GM12864 (cell line): ENCODE results near the gene EIF2B2.
A peak's percentile ranks its signal among the peaks of the same experiment; 100 is the strongest.

Source experiments
- DNase-seq: peaks from one replicate; pipeline ENCODE4 v3.0.0-alpha.2; 2011; ENCODE audit warnings: low read depth
- H3K4me3 ChIP-seq: 2 replicates; pipeline ENCODE4 v1.5.1; 2011; ENCODE audit warnings: mild to moderate bottlenecking, low read depth, low read length, control low read depth
- TF ChIP-seq, protein P1 (sequence below): IDR thresholded peaks from 2 replicates; pipeline ENCODE4 v1.5.1; 2011; ENCODE audit warnings: low read depth, mild to moderate bottlenecking, moderate library complexity, low read length, control low read depth, inconsistent platforms; ENCODE audit errors: missing control alignments

Gene EIF2B2

DNA sequence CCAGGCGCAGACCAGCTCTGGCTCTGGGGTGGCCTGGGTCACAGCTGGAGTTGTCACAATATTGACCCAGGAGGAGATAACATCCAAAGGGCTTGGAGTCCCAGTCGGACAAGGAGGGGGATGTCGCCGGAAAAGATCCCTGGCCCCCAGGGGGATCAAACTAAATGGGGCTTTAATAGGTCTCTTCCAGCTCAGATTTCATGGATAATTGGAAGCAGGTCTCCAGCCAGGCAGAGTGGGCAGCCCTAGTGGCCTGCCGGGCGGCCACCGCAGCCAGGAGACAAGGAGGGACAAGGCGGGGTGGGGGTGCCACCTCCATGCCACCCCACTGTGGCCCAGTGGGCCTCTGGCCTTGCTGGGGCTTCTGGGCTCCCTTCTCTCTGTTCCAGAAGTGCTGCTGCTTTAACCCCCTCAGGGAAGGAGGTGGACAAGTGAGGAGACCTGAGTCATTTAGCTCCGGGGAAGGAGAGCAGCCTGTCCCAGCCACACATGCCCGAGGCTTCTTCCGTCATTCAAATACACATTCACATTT, 24.2 kb upstream of the EIF2B2 start:
- no peak for DNase-seq
- H3K4me3 ChIP-seq = no peak overlapping the region
- TF ChIP-seq, protein P1, sequence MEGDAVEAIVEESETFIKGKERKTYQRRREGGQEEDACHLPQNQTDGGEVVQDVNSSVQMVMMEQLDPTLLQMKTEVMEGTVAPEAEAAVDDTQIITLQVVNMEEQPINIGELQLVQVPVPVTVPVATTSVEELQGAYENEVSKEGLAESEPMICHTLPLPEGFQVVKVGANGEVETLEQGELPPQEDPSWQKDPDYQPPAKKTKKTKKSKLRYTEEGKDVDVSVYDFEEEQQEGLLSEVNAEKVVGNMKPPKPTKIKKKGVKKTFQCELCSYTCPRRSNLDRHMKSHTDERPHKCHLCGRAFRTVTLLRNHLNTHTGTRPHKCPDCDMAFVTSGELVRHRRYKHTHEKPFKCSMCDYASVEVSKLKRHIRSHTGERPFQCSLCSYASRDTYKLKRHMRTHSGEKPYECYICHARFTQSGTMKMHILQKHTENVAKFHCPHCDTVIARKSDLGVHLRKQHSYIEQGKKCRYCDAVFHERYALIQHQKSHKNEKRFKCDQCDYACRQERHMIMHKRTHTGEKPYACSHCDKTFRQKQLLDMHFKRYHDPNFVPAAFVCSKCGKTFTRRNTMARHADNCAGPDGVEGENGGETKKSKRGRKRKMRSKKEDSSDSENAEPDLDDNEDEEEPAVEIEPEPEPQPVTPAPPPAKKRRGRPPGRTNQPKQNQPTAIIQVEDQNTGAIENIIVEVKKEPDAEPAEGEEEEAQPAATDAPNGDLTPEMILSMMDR = no peak

DNA sequence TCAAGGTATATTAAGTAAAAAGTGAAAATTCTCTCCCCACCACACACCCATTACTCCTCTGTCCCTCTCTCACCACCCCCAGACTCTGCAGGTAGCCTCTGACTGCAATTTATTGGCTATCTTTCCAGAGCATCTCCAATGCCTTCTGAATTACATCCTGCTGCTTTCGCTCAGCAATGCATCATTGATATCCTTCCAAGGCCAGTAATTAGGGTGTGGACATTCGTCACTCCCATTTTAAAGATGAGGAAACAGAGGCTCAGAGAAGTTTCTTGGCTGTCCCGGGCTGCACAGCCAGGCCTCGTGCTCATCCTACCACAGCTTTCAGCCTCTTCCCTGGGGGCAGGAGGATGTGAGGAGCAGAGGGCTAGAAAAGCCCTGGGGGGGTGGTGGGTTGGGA, 23.7 kb upstream of the EIF2B2 start:
- TF ChIP-seq, protein P1 = no peak
- no peak overlapping the region for H3K4me3 ChIP-seq
- DNase-seq = no peak

DNA sequence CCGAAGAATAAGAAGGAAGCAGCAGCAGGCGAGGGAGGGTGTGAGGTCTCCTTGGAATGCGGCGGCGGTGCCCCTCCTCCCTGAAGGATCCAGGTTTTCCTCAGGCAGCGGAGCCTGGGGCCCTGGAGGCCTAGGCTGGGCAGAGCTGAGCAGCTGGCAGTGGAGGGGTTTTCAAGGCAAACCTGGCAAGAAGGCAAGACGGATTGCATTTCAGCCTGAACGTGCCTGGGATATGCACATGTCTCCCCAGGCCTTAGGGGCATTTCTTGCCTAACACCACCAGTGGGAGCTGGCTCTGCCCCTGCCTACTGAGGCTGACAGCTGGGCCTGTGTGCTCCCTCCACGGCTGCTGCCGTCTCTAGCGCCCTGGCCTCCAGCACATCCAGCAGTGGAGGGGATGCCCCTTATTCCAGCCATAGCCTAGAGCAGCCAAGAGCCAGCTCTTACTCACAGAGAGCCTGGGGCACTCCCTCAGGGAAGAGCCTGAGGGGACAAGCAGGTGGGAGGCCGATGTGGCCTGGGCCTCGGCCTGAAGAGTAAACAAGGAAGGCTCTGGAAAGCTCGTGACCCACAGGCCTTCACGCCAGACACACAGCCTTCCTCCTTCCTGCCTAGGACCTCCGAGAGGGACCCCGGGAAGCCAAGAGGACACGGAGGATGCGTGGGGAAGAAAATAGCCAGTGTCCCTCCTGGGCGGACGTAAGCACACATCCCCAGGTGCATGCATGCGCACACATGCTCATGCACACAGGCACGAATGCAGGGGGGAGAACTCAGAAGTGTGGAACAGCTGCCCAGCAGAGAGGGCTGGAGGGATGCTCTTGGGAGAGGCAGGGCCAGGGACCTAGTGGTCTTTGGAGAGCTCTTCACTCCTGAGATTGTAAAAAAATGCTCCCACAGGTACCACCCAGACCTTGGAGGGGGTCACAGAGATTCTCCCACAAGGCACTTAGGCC, 23.0 kb upstream of the EIF2B2 start:
- DNase-seq = no peak
- TF ChIP-seq, protein P1 = peak; percentile 4
- H3K4me3 ChIP-seq = no peak overlapping the region

DNA sequence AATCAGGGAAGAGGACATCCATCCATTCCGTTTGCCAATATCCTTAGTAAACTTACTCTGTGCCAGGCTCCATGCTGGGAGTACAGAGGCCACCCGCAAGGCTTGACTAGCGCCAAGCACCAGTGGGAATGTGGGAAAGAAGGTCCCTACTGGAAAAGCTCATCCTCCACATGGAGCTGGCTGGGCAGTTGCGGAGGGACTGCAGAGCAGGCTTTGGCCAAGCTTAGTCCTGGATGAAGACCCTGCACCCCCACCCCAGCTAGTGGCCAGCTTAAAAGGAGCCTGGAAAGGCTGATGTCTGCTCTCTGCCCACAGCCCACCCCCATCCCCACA, 22.4 kb upstream of the EIF2B2 start:
- no peak overlapping the region for H3K4me3 ChIP-seq
- TF ChIP-seq, protein P1 = no peak
- DNase-seq = no peak

DNA sequence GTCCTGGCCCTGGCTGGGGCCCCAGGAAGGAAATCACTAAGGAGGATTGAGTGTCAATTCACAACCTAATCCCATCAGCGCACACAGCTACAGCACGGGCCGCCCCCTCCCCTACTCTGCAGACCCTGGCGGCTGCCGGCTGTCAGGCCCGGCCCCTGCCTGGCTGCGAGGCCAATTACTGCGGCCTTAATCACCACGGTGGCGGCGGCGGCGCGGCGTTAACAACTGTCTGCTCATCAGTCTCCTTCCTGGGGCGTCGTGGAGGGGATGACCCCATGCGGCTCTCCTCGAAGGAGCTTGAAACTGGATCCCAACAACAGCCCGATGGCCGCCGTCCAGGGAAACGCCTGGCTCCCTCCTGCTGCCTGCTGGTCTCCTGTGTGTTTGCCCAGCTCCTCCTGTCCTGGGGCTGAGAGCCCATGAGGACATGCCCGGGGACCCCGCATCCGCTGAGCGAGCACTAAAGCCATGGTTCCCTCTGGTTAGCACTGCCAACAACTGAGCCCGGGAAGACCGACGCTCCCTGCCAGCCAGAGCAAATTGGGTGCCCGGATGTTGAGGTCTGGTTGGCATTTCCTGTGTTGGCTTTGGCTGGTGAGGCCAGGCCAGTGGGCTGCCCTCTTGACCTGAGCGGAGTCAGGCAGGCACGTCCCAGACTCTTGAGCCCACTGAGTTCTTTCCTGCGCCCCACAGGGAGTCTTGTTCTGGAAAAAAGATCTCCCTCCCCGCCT, 21.8 kb upstream of the EIF2B2 start:
- H3K4me3 ChIP-seq = no peak overlapping the region
- no peak for DNase-seq

DNA sequence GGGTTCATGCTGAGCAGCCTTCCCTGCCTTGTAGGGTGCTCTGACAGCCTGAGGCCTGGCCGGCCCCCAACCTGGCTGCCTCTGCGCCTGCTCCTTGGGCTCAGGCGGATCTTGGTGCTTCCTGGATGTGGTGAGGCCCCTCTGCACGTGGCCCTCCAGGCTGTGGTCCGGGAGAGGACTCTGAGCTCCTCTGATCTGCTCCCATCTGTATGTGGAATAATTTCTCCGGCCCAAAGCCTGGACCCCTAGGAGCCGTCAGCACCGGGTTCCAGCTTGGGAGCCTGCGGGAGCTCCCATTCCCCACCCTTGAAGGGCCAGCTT, 21.3 kb upstream of the EIF2B2 start:
- no peak overlapping the region for H3K4me3 ChIP-seq
- TF ChIP-seq, protein P1 = no peak
- DNase-seq = no peak

More for the DNA sequence above, 21.8 kb upstream of the EIF2B2 start:
- TF ChIP-seq, protein P1 = no peak
